ENCODE data around the gene VSIG10.

Gene VSIG10

GRCh38 chr12:118052324-118053070 is 51.3 kb downstream of the VSIG10 start (continued):
- TF ChIP-seq ZBTB49 (tag by site-specific recombination; IDR thresholded peaks at IDR 0.05; ENCODE audit: low read depth) (no peak), TRIM28 (IDR thresholded peaks at IDR 0.05; ENCODE audit: borderline replicate concordance, low read length) (no peak), GLIS1 (tag by site-specific recombination; IDR thresholded peaks at IDR 0.05) (0 out of 2 replicates have a peak, but pooled peaks have one; percentile 6), ZNF561 (tag by site-specific recombination; IDR thresholded peaks at IDR 0.05; ENCODE audit: borderline replicate concordance) (no peak)
- TF ChIP-seq, protein P1, sequence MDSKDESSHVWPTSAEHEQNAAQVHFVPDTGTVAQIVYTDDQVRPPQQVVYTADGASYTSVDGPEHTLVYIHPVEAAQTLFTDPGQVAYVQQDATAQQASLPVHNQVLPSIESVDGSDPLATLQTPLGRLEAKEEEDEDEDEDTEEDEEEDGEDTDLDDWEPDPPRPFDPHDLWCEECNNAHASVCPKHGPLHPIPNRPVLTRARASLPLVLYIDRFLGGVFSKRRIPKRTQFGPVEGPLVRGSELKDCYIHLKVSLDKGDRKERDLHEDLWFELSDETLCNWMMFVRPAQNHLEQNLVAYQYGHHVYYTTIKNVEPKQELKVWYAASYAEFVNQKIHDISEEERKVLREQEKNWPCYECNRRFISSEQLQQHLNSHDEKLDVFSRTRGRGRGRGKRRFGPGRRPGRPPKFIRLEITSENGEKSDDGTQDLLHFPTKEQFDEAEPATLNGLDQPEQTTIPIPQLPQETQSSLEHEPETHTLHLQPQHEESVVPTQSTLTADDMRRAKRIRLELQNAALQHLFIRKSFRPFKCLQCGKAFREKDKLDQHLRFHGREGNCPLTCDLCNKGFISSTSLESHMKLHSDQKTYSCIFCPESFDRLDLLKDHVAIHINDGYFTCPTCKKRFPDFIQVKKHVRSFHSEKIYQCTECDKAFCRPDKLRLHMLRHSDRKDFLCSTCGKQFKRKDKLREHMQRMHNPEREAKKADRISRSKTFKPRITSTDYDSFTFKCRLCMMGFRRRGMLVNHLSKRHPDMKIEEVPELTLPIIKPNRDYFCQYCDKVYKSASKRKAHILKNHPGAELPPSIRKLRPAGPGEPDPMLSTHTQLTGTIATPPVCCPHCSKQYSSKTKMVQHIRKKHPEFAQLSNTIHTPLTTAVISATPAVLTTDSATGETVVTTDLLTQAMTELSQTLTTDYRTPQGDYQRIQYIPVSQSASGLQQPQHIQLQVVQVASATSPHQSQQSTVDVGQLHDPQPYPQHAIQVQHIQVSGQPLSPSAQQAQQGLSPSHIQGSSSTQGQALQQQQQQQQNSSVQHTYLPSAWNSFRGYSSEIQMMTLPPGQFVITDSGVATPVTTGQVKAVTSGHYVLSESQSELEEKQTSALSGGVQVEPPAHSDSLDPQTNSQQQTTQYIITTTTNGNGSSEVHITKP (tag by site-specific recombination; IDR thresholded peaks at IDR 0.05) = no peak

DNA sequence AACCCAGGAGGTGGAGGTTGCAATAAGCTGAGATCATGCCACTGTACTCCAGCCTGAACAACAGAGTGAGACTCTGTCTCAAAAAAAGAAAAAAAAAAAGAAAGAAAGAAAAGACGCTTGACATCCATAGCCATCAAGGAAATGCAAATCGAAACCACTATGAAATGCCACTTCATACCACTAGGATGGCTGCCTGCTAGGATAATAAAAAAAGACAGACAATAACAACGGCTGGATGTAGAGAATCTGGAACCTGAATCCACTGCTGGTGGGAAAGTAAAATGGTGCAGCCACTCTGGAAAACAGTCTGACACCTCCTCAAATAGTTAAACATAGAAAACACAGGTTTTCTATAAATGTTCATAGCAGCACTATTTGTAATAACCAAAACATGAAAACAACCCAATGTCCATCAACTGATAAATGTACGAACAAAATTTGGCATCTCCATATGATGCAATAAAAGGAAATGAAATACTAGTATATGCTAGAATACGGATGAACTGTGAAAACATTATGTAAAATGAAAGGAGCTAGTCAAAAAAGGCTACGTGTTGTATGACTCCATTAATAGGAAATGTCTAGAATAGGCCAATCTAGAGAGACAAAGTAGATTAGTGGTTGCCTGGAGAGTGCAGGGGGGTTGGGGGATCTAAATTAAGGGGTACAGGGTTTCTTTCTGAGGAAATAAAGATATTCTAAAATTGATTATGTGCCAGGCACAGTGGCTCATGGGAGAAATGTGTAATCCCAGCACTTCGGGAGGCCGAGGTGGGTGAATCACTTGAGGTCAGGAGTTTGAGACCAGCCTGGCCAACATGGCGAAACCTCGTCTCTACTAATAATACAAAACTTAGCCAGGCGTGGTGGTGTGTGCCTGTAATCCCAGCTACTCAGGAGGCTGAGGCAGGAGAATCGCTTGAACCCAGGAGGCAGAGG is 52.6 kb downstream of the VSIG10 start:
- H3K9me3 ChIP-seq (ENCODE audit: control insufficient read depth, insufficient read depth, low read depth, low read length) = no peaks in the 10 kb centered on the region
- no peak overlapping the region for H3K27ac ChIP-seq (ENCODE audit: extremely low read depth, low read depth, low read length)
- no peak overlapping the region for H3K4me3 ChIP-seq (ENCODE audit: low read depth, low read length)
- POLR2A ChIA-PET = no interaction called here
- H3K4me1 ChIP-seq (ENCODE audit: control insufficient read depth, insufficient read depth, low read length) = no peaks in the 10 kb centered on the region
- CTCF ChIA-PET = interaction anchor here (0.6 to 1.4 kb wide), 3 partner anchors 18 to 805 kb away, joined by 3 read pairs; no protein-coding TSS in a partner anchor
- peaks cover 31 to 33% of the 10 kb centered on the region in 2 experiments; a peak in 2 of 3 replicates for H3K36me3 ChIP-seq (ENCODE audit: control insufficient read depth in 2 of 2, insufficient read depth in 1 of 2, low read length in 2 of 2)
- peak; percentile 62 for TF ChIP-seq ZNF10 (tag by site-specific recombination; IDR thresholded peaks at IDR 0.05)
- TF ChIP-seq ZNF560 (tag by site-specific recombination; IDR thresholded peaks at IDR 0.05; ENCODE audit: borderline replicate concordance) = no peak

DNA sequence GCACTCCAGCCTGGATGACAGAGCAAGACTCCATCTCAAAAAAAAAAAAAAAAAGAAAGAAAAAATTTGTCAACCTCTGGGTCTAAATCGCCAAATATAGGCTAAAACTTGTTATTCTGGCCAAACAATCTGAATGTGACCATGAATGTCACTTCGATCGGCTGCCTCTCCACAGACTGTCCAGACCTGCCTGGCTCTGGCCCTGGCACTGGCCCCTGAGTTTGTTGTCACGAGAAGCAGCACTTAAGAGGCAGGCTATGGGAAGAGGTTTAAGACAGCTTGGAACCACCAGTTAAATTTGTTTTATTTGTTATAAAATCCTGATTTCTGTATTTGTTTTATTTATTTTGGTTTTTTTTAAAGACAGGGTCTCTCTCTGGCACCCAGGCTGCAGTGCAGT is 57.4 kb downstream of the VSIG10 start:
- ChIA-PET CTCF (interaction anchor here (1.0 to 2.3 kb wide), 4 partner anchors 8 to 171 kb away, joined by 3 to 9 read pairs (median 4); no protein-coding TSS in a partner anchor), POLR2A (no interaction called here)
- H3K4me3 ChIP-seq (ENCODE audit: low read depth, low read length) = no peak overlapping the region
- H3K27ac ChIP-seq (ENCODE audit: extremely low read depth, low read depth, low read length) = no peak overlapping the region
- H3K4me1 ChIP-seq (ENCODE audit: control insufficient read depth, insufficient read depth, low read length) = no peaks in the 10 kb centered on the region
- TF ChIP-seq ZSCAN23 (tag by site-specific recombination; IDR thresholded peaks at IDR 0.05) (no peak), ZNF239 (tag by site-specific recombination; IDR thresholded peaks at IDR 0.05) (no peak)
- H3K36me3 ChIP-seq (ENCODE audit: control insufficient read depth in 2 of 2, insufficient read depth in 1 of 2, low read length in 2 of 2) = peaks cover 28 to 46% of the 10 kb centered on the region in 2 experiments; a peak in 2 of 3 replicates
- no peaks in the 10 kb centered on the region for H3K9me3 ChIP-seq (ENCODE audit: control insufficient read depth, insufficient read depth, low read depth, low read length)

DNA sequence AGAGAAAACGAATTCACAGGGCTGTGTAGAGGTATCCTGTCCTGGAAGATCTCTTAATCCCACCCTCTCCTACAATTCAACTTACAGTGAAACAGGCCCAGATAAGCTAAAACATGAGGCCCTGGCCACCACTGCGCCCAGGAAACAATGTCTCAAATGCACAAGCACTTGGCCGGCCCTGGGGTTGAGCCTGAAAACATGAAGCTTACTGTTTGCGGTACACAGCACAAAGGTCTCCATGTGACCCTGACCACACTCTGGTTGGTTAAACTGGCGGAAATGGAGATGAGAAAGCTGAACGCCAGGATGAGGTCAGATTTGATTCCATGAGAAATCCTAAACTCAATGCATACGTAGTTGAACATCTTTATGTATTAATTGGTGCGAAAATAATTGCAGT is 59.2 kb downstream of the VSIG10 start:
- Histone ChIP-seq H3K4me1 (ENCODE audit: control insufficient read depth, insufficient read depth, low read length) (no peaks in the 10 kb centered on the region), H3K4me3 (ENCODE audit: low read depth, low read length) (no peak overlapping the region), H3K9me3 (ENCODE audit: control insufficient read depth, insufficient read depth, low read depth, low read length) (no peaks in the 10 kb centered on the region), H3K27ac (ENCODE audit: extremely low read depth, low read depth, low read length) (no peak overlapping the region), H3K36me3 (ENCODE audit: control insufficient read depth in 2 of 2, insufficient read depth in 1 of 2, low read length in 2 of 2) (peaks cover 22 to 49% of the 10 kb centered on the region in 2 experiments; a peak in 2 of 3 replicates)
- ChIA-PET POLR2A (interaction anchor here (1.8 kb wide), 1 partner anchor 10 kb away, joined by 7 read pairs; no protein-coding TSS in a partner anchor), CTCF (interaction anchor here (0.9 to 1.5 kb wide), 2 partner anchors 8 to 10 kb away, joined by 3 to 5 read pairs; no protein-coding TSS in a partner anchor)
- TF ChIP-seq ZEB2 (tag by site-specific recombination; IDR thresholded peaks at IDR 0.05) = no peak
- TF ChIP-seq ZNF585B (tag by site-specific recombination; IDR thresholded peaks at IDR 0.05) = no peak
- no peak for TF ChIP-seq ZBTB1 (tag by site-specific recombination; IDR thresholded peaks at IDR 0.05)
- no peak for TF ChIP-seq TRIM28 (IDR thresholded peaks at IDR 0.05; ENCODE audit: borderline replicate concordance, low read length)
- no peak for TF ChIP-seq SCRT1 (tag by site-specific recombination; IDR thresholded peaks at IDR 0.05; ENCODE audit: borderline replicate concordance)
- no peak for TF ChIP-seq SP2 (tag by site-specific recombination; IDR thresholded peaks at IDR 0.05)
- no peak for TF ChIP-seq ZNF184 (tag by site-specific recombination; IDR thresholded peaks at IDR 0.05)
- TF ChIP-seq ZNF146 (tag by site-specific recombination; IDR thresholded peaks at IDR 0.05) = no peak
- no peak for TF ChIP-seq ZBTB44 (tag by site-specific recombination; IDR thresholded peaks at IDR 0.05)
- no peak for TF ChIP-seq ZNF837 (tag by site-specific recombination; IDR thresholded peaks at IDR 0.05)
